HepG2 (cell line): Measurements from ENCODE around the gene ZNF213. TPM values are rescaled to one million over a fixed set of nuclear protein-coding genes. Genes with fewer than 3 reads are reported as not detected.
A peak's percentile ranks its signal among the peaks of the same experiment; 100 is the strongest.

Source experiments
- FOXC1 ChIP-seq: sonication (generic); formaldehyde crosslinking; IDR thresholded peaks from 2 replicates; pipeline ENCODE4 v1.8.0; 2022; ENCODE audit warnings: mild to moderate bottlenecking, missing genetic modification reagents, borderline replicate concordance
- HDAC6 ChIP-seq: fragments of 200-600 bp; sonication (generic); IDR thresholded peaks from 2 replicates; pipeline ENCODE4 v1.7.0; 2017; ENCODE audit warnings: mild to moderate bottlenecking, antibody characterized with exemption, low read length, low read depth
- HHEX ChIP-seq: IDR thresholded peaks from 2 replicates; pipeline ENCODE4 v1.6.1; 2016; ENCODE audit warnings: control low read depth
- HMG20B ChIP-seq: conservative IDR thresholded peaks from 2 replicates; pipeline ENCODE4 v1.6.1; 2016; ENCODE audit warnings: missing genetic modification reagents, missing compliant biosample characterization
- HMGA1 ChIP-seq: sonication (generic); formaldehyde crosslinking; conservative IDR thresholded peaks from 2 replicates; pipeline ENCODE4 v1.4.0; 2020; ENCODE audit warnings: missing genetic modification reagents
- MAZ ChIP-seq, 2 experiments: sonication (generic) in 1 of 2; formaldehyde crosslinking in 1 of 2; IDR thresholded peaks; 2 replicates each; pipeline versions ENCODE4 v1.5.0 to v1.6.1; 2012 to 2020; ENCODE audit warnings: low read depth in 2 of 2, mild to moderate bottlenecking in 2 of 2, borderline replicate concordance in 1 of 2, improper control_type of control experiment in 1 of 2, low read length in 1 of 2, missing genetic modification reagents in 1 of 2, moderate library complexity in 1 of 2
- MED1 ChIP-seq: sonication (generic); formaldehyde crosslinking; IDR thresholded peaks from 2 replicates; pipeline ENCODE4 v1.4.0; 2020; ENCODE audit warnings: missing genetic modification reagents
- PRPF4 ChIP-seq: fragments of 200-400 bp; formaldehyde crosslinking; IDR thresholded peaks from 2 replicates; pipeline ENCODE4 v1.6.1; 2016; ENCODE audit warnings: low read length, low read depth; ENCODE audit not compliant: poor library complexity, severe bottlenecking
- RCOR2 ChIP-seq: IDR thresholded peaks from 2 replicates; pipeline ENCODE4 v1.6.1; 2016; ENCODE audit warnings: missing biosample characterization, missing genetic modification reagents
- RERE ChIP-seq: IDR thresholded peaks from 2 replicates; pipeline ENCODE4 v1.6.1; 2016; ENCODE audit warnings: low read depth, missing genetic modification reagents, missing compliant biosample characterization
- SIN3A ChIP-seq: IDR thresholded peaks from 2 replicates; pipeline ENCODE4 v1.6.1; 2011; ENCODE audit warnings: low read depth, mild to moderate bottlenecking, control low read depth, low read length, borderline replicate concordance
- SP1 ChIP-seq, 2 experiments: fragments of 450-650 bp in 1 of 2; sonication (generic) in 1 of 2; formaldehyde crosslinking in 1 of 2; IDR thresholded peaks; 2 replicates each; pipeline versions ENCODE4 v1.4.0 to v1.6.1; 2016 to 2020; ENCODE audit warnings: missing genetic modification reagents in 1 of 2
- TARDBP ChIP-seq: sonication (generic); formaldehyde crosslinking; IDR thresholded peaks from 2 replicates; pipeline ENCODE4 v1.8.0; 2022; ENCODE audit warnings: mild to moderate bottlenecking, missing genetic modification reagents
- TCF12 ChIP-seq, 2 experiments: fragments of 450-650 bp in 1 of 2; sonication (generic) in 1 of 2; formaldehyde crosslinking in 1 of 2; IDR thresholded peaks; 2 replicates each; pipeline versions ENCODE4 v1.6.1 to v1.8.0; 2017 to 2022; ENCODE audit warnings: antibody characterized with exemption in 1 of 2, mild to moderate bottlenecking in 1 of 2, missing genetic modification reagents in 1 of 2, moderate library complexity in 1 of 2
- TRIM24 ChIP-seq: sonication (generic); formaldehyde crosslinking; IDR thresholded peaks from 2 replicates; pipeline ENCODE4 v1.8.0; 2022; ENCODE audit warnings: mild to moderate bottlenecking, missing genetic modification reagents
- U2AF2 ChIP-seq: fragments of 200-400 bp; formaldehyde crosslinking; IDR thresholded peaks from 2 replicates; pipeline ENCODE4 v1.6.1; 2017; ENCODE audit warnings: low read depth, mild to moderate bottlenecking, low read length
- ZBTB20 ChIP-seq: sonication (generic); formaldehyde crosslinking; IDR thresholded peaks from 2 replicates; pipeline ENCODE4 v1.8.1; 2023; ENCODE audit warnings: missing genetic modification reagents, low read depth, mild to moderate bottlenecking, borderline replicate concordance
- ZMYM3 ChIP-seq: sonication (generic); formaldehyde crosslinking; IDR thresholded peaks from 2 replicates; pipeline ENCODE4 v1.5.1; 2020; ENCODE audit warnings: mild to moderate bottlenecking, missing genetic modification reagents
- ZNF225 ChIP-seq: sonication (generic); formaldehyde crosslinking; IDR thresholded peaks from 2 replicates; pipeline ENCODE4 v1.4.0; 2020; ENCODE audit warnings: mild to moderate bottlenecking, missing genetic modification reagents
- ZNF24 ChIP-seq: fragments of 450-650 bp; IDR thresholded peaks from 2 replicates; pipeline ENCODE4 v1.6.1; 2017; ENCODE audit warnings: antibody characterized with exemption, mild to moderate bottlenecking
- ZNF276 ChIP-seq: sonication (generic); formaldehyde crosslinking; IDR thresholded peaks from 2 replicates; pipeline ENCODE4 v1.4.0; 2020; ENCODE audit warnings: mild to moderate bottlenecking, low read depth, missing genetic modification reagents
- ZNF598 ChIP-seq: sonication (generic); formaldehyde crosslinking; IDR thresholded peaks from 2 replicates; pipeline ENCODE4 v1.5.1; 2020; ENCODE audit warnings: mild to moderate bottlenecking, missing genetic modification reagents, borderline replicate concordance
- polyA plus RNA-seq, 8 experiments: library from polyadenylated mRNA; depleted of rRNA in 3 of 8; stranded (reverse) in 7 of 8; unstranded in 1 of 8; fragments of >200 nt; fragmentation: Illumina TruSeq in 4 of 8; extraction: Trizol in 4 of 8; gene quantifications; 2 replicates each; pipeline versions ENCODE4 v1.2.1 to v1.2.3, GENCODE V29; 2011 to 2016; ENCODE audit warnings: low read depth in 4 of 8, missing spikeins in 1 of 8, mixed read lengths in 1 of 8; ENCODE audit not compliant: insufficient read depth in 1 of 8
- total RNA-seq, 5 experiments: library from RNA; depleted of rRNA; stranded (reverse); fragments of >200 nt; fragmentation: Illumina TruSeq; extraction: Trizol; gene quantifications; 2 replicates each; pipeline ENCODE4 v1.2.3, GENCODE V29; 2016; ENCODE audit warnings: low read depth in 1 of 5

The ZNF213 gene
- total and polyA plus RNA-seq, 2 of the 13 experiments (the other 11 are each of a cell fraction or from before 2014, with no cell fraction given): 0.59 to 0.97 TPM

GRCh38 chr16:3129137-3130131 is 5.4 kb upstream of the ZNF213 start (continued):
- TF ChIP-seq ZNF276: no peak
- no peak for TF ChIP-seq HHEX
- TF ChIP-seq ZBTB20 (CRISPR knock-in tag): no peak
- TF ChIP-seq HMG20B (CRISPR knock-in tag): no peak
- no peak for TF ChIP-seq ZNF598 (CRISPR knock-in tag)
- TF ChIP-seq HMGA1 (CRISPR knock-in tag): no peak
- TF ChIP-seq HDAC6: no peak
- no peak for TF ChIP-seq PRPF4
- no peak for TF ChIP-seq TARDBP (CRISPR knock-in tag)
- no peak for TF ChIP-seq MAZ (IDR thresholded peaks at IDR 0.05; ENCODE audit: borderline replicate concordance, low read depth, low read length)
- no peak for TF ChIP-seq MAZ (CRISPR knock-in tag; IDR thresholded peaks at IDR 0.05; ENCODE audit: low read depth)
- TF ChIP-seq TCF12 (IDR thresholded peaks at IDR 0.05): no peak
- TF ChIP-seq TCF12 (CRISPR knock-in tag; IDR thresholded peaks at IDR 0.05): no peak
- TF ChIP-seq ZMYM3 (CRISPR knock-in tag): no peak
- no peak for TF ChIP-seq SP1 (IDR thresholded peaks at IDR 0.05)
- TF ChIP-seq SP1 (CRISPR knock-in tag; IDR thresholded peaks at IDR 0.05): no peak
- no peak for TF ChIP-seq ZNF24
- TF ChIP-seq MED1 (CRISPR knock-in tag): no peak
- 0 out of 2 replicates have a peak, but pooled peaks have one; percentile 8 for TF ChIP-seq FOXC1
- TF ChIP-seq TRIM24 (CRISPR knock-in tag): no peak
- no peak for TF ChIP-seq RERE (CRISPR knock-in tag)
- TF ChIP-seq ZNF225 (CRISPR knock-in tag): no peak
- TF ChIP-seq U2AF2: no peak
- TF ChIP-seq RCOR2 (CRISPR knock-in tag): no peak
- TF ChIP-seq SIN3A: no peak
